ENCODE measurements around the gene F13A1. TPM values are rescaled to one million over a fixed set of nuclear protein-coding genes. Genes with fewer than 3 reads are reported as not detected.

The F13A1 gene
- polyA plus RNA-seq, 2 of the 4 experiments (the other 2 are of a cell fraction): not detected

DNA sequence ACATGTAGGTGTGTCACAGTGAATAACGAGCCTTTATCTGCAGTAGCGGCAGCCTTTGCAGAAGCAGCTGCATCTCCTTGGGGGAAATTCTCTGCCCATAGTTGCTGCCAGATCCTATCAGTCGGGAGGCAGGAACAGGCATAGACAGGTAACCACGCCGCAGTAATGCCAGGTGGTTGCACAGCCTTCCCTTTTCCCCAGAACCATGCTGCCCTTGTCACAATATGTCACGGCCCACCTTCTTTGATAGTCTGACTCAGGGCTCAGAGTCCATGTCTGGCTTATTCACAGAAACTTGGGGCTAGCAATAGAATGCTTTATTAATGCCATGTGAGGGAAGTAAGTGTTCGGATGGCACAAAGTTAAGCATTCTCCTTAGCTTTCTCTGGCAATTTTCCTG, 76.6 kb downstream of the F13A1 start:
- WGBS (ENCODE audit: missing lambda C conversion rate): 13% methylated on average over 7 of the region's 7 CpGs
- H3K9me3 ChIP-seq: no peaks in the 10 kb centered on the region
- H3K4me3 ChIP-seq: no peak overlapping the region
- no peaks in the 10 kb centered on the region for H3K4me1 ChIP-seq
- CTCF ChIA-PET: no interaction called here
- H3K4me2 ChIP-seq: no peak overlapping the region
- H3K27ac ChIP-seq: no peak overlapping the region
- no peak for FAIRE-seq
- ATAC-seq: no peak
- DNase-seq (ENCODE audit: low read depth in 1 of 2, low spot score in 1 of 2): no peak
- POLR2A ChIA-PET: no interaction called here
- TF ChIP-seq CBX2 (IDR thresholded peaks at IDR 0.05; ENCODE audit: borderline replicate concordance, low read depth): no peak
- no peak for TF ChIP-seq NPAS2 (CRISPR knock-in tag; IDR thresholded peaks at IDR 0.05; ENCODE audit: borderline replicate concordance)
- no peak for TF ChIP-seq JUN (IDR thresholded peaks at IDR 0.05)
- TF ChIP-seq, protein P1, sequence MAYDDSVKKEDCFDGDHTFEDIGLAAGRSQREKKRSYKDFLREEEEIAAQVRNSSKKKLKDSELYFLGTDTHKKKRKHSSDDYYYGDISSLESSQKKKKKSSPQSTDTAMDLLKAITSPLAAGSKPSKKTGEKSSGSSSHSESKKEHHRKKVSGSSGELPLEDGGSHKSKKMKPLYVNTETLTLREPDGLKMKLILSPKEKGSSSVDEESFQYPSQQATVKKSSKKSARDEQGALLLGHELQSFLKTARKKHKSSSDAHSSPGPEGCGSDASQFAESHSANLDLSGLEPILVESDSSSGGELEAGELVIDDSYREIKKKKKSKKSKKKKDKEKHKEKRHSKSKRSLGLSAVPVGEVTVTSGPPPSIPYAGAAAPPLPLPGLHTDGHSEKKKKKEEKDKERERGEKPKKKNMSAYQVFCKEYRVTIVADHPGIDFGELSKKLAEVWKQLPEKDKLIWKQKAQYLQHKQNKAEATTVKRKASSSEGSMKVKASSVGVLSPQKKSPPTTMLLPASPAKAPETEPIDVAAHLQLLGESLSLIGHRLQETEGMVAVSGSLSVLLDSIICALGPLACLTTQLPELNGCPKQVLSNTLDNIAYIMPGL (CRISPR knock-in tag; IDR thresholded peaks at IDR 0.05; ENCODE audit: borderline replicate concordance): no peak
- TF ChIP-seq SMC3 (IDR thresholded peaks at IDR 0.05): no peak
- no peak for TF ChIP-seq EHF (CRISPR knock-in tag; IDR thresholded peaks at IDR 0.05)
- TF ChIP-seq RFX5 (IDR thresholded peaks at IDR 0.05): no peak
- no peak for TF ChIP-seq MYC (IDR thresholded peaks at IDR 0.05; ENCODE audit: borderline replicate concordance, low read length)
- TF ChIP-seq RCOR1 (IDR thresholded peaks at IDR 0.05; ENCODE audit: low read depth, low read length): no peak
- TF ChIP-seq RNF2 (IDR thresholded peaks at IDR 0.05; ENCODE audit: borderline replicate concordance, low read depth): no peak
- TF ChIP-seq, protein P2, sequence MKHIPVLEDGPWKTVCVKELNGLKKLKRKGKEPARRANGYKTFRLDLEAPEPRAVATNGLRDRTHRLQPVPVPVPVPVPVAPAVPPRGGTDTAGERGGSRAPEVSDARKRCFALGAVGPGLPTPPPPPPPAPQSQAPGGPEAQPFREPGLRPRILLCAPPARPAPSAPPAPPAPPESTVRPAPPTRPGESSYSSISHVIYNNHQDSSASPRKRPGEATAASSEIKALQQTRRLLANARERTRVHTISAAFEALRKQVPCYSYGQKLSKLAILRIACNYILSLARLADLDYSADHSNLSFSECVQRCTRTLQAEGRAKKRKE (CRISPR knock-in tag; IDR thresholded peaks at IDR 0.05; ENCODE audit: low read depth): no peak
- TF ChIP-seq, protein P3, sequence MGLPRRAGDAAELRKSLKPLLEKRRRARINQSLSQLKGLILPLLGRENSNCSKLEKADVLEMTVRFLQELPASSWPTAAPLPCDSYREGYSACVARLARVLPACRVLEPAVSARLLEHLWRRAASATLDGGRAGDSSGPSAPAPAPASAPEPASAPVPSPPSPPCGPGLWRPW (IDR thresholded peaks at IDR 0.05): no peak
- TF ChIP-seq CEBPB (IDR thresholded peaks at IDR 0.05): no peak
- no peak for TF ChIP-seq MAFK (IDR thresholded peaks at IDR 0.05; ENCODE audit: partially characterized antibody)
- no peak for TF ChIP-seq CBX8 (IDR thresholded peaks at IDR 0.05)

DNA sequence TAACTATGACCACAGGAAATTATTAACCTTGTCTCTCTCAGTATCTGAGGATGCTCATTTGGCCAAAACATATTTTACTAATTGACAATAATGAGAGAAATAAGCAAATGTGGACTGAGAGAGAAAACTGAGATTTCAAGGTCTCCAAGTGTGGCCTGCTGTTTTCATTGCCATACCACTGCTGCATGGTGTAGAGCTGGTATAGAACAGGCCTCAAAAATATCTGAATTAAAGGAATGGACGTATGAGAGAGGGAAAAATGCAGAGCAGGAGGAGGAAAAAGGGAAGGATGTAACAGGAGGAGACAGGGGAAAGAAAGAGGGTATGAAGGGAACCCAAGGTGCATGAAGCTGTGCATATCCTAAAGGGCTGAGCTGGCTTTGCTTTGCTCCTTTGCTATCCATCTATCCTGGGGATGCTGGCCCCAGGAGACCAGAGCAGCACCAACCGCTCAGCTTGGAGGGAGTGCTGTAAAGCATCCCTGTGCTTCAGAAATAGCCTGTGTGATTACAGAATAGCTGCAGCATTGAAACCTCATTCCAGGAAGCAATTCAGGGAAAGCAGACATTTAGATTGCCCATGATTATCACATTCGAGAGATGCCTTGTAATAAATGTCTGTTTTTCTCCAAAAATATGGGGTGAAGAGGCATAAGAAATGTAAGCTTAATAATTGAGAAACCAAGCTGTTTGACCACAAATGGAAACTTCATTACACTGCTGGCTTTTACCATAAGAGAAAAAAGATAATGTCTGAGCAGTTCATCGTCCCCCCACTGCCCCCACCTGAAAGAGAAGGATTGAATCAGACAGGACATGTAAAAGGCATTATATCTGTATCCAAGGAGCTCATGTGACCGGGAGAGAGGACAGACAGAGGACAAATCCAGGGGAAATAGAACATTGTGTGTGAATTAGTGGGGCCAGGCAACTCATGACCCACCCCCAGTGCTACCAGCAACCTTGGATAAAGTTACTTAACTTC, 80.6 kb downstream of the F13A1 start:
- no peak for ATAC-seq
- TF ChIP-seq ZC3H11A (IDR thresholded peaks at IDR 0.05) (no peak), NPAS2 (CRISPR knock-in tag; IDR thresholded peaks at IDR 0.05; ENCODE audit: borderline replicate concordance) (no peak), SREBF2 (IDR thresholded peaks at IDR 0.05) (no peak), ZNF302 (CRISPR knock-in tag; IDR thresholded peaks at IDR 0.05) (no peak), EHF (CRISPR knock-in tag; IDR thresholded peaks at IDR 0.05) (no peak), JUNB (IDR thresholded peaks at IDR 0.05) (no peak)
- no peaks in the 10 kb centered on the region for H3K9me3 ChIP-seq
- H3K27ac ChIP-seq: no peak overlapping the region
- no peak for DNase-seq (ENCODE audit: low read depth in 1 of 2, low spot score in 1 of 2)
- CTCF ChIA-PET: no interaction called here
- no peaks in the 10 kb centered on the region for H3K4me1 ChIP-seq
- 3% methylated on average over 5 of the region's 5 CpGs for WGBS (ENCODE audit: missing lambda C conversion rate)
- no peak overlapping the region for H3K4me3 ChIP-seq
- FAIRE-seq: no peak
- no peak overlapping the region for H3K4me2 ChIP-seq
- POLR2A ChIA-PET: no interaction called here

DNA sequence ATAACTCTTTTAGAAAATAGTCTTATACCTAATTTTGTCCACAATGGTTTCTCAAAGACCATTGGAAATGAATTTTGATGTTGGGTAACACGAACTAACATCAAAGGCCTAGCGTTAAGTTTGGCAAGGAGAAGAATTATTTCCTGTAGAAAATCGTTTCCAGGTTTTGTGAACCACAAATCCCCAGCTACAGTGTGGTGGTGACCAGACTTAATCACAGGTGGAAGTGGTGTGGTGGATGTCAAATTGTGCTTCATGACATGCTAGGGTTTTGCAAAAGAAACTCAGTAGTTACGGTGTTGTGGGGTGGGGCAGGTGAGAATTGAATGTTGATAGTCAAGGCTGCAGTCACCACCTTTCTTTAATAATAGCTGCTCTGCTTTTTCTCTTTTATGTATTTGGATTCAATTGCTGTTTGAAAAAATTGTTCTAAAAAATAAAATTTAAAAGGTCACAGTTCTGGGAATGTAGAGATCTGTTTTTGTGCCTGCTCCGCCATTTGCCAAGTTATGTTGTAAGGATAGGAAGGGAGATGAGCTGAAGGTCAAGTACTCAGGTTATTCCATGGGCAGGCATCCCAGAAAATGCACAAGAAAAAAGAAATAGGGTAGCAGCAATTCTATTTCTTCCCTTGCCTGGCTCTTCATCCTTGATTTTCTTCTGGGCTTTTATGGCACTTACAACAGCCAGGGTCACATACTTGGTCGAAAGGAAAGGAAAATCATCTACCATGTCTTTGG, 83.6 kb downstream of the F13A1 start:
- WGBS (ENCODE audit: missing lambda C conversion rate): 19% methylated on average over 6 of the region's 6 CpGs
- Histone ChIP-seq H3K27ac (no peak overlapping the region), H3K4me2 (no peak overlapping the region), H3K4me1 (no peaks in the 10 kb centered on the region), H3K4me3 (no peak overlapping the region), H3K9me3 (no peaks in the 10 kb centered on the region)
- POLR2A ChIA-PET: no interaction called here
- ATAC-seq: no peak
- CTCF ChIA-PET: no interaction called here
- DNase-seq (ENCODE audit: low read depth in 1 of 2, low spot score in 1 of 2): no peak
- FAIRE-seq: no peak
- TF ChIP-seq RARB (CRISPR knock-in tag; IDR thresholded peaks at IDR 0.05) (no peak), JUNB (IDR thresholded peaks at IDR 0.05) (no peak), CEBPB (IDR thresholded peaks at IDR 0.05) (no peak), RNF2 (IDR thresholded peaks at IDR 0.05; ENCODE audit: borderline replicate concordance, low read depth) (no peak), BHLHE40 (IDR thresholded peaks at IDR 0.05; ENCODE audit: low read depth, low read length) (no peak), POLR2AphosphoS2 (conservative IDR thresholded peaks at IDR 0.05; ENCODE audit: low read length) (no peak), ZC3H11A (IDR thresholded peaks at IDR 0.05) (no peak), ESRRA (IDR thresholded peaks at IDR 0.05; ENCODE audit: borderline replicate concordance, low read length) (no peak), KDM1A (IDR thresholded peaks at IDR 0.05; ENCODE audit: low read depth) (no peak), NFE2L2 (conservative IDR thresholded peaks at IDR 0.05; ENCODE audit: low read length) (no peak), PHF8 (IDR thresholded peaks at IDR 0.05; ENCODE audit: borderline replicate concordance, low read depth) (no peak), RCOR1 (IDR thresholded peaks at IDR 0.05; ENCODE audit: low read depth, low read length) (no peak)
- TF ChIP-seq, protein P4, sequence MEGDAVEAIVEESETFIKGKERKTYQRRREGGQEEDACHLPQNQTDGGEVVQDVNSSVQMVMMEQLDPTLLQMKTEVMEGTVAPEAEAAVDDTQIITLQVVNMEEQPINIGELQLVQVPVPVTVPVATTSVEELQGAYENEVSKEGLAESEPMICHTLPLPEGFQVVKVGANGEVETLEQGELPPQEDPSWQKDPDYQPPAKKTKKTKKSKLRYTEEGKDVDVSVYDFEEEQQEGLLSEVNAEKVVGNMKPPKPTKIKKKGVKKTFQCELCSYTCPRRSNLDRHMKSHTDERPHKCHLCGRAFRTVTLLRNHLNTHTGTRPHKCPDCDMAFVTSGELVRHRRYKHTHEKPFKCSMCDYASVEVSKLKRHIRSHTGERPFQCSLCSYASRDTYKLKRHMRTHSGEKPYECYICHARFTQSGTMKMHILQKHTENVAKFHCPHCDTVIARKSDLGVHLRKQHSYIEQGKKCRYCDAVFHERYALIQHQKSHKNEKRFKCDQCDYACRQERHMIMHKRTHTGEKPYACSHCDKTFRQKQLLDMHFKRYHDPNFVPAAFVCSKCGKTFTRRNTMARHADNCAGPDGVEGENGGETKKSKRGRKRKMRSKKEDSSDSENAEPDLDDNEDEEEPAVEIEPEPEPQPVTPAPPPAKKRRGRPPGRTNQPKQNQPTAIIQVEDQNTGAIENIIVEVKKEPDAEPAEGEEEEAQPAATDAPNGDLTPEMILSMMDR (IDR thresholded peaks at IDR 0.05): no peak
